Prostate gland (tissue), 2 donors: ENCODE data around the gene NDST3. TPM values are rescaled to one million over a fixed set of nuclear protein-coding genes. Genes with fewer than 3 reads are reported as not detected.
"Not testable (repeated sequence)": the region's sequence is repeated elsewhere in the genome, so short reads cannot be mapped to it uniquely, and the experiment has no call there.

Experiments used
- DNase-seq: peaks from one replicate; pipeline ENCODE4 v3.0.0-alpha.2; 2019; ENCODE audit warnings: low spot score
- H3K27ac ChIP-seq, 2 donors: fragments of 200-600 bp; sonication (generic); 2 replicates each; pipeline ENCODE4 v1.5.1; 2017 to 2019
- H3K27me3 ChIP-seq: fragments of 200-600 bp; sonication (generic); replicated peaks from 2 replicates; pipeline ENCODE4 v1.5.1; 2019; ENCODE audit not compliant: insufficient read depth
- H3K36me3 ChIP-seq, 2 donors: fragments of 200-600 bp; sonication (generic); 1 replicate in 1 of 2; 2 replicates in 1 of 2; pipeline versions ENCODE4 v1.5.1 to v1.8.1; 2017 to 2019
- H3K4me1 ChIP-seq: fragments of 200-600 bp; sonication (generic); replicated peaks from 2 replicates; pipeline ENCODE4 v1.5.1; 2019
- H3K4me3 ChIP-seq, 2 donors: fragments of 200-600 bp; sonication (generic); 2 replicates each; pipeline ENCODE4 v1.5.1; 2017 to 2019
- H3K9me3 ChIP-seq: fragments of 200-600 bp; sonication (generic); 2 replicates; pipeline ENCODE4 v1.5.1; 2017
- CTCF ChIP-seq, 4 experiments: fragments of 200-600 bp in 2 of 4; fragments of 450-650 bp in 2 of 4; sonication (generic) in 2 of 4; IDR thresholded peaks; 1 replicate in 3 of 4; 2 replicates in 1 of 4; pipeline ENCODE4 v1.5.1; 2016 to 2019; ENCODE audit warnings: antibody characterized with exemption in 4 of 4, mild to moderate bottlenecking in 2 of 4, moderate library complexity in 2 of 4
- POLR2A ChIP-seq: fragments of 450-650 bp; IDR thresholded peaks from one replicate; pipeline ENCODE4 v1.6.1; 2016; ENCODE audit warnings: antibody characterized with exemption, mild to moderate bottlenecking
- POLR2AphosphoS5 ChIP-seq: sonication (generic); formaldehyde crosslinking; IDR thresholded peaks from one replicate; pipeline ENCODE4 v1.6.1; 2017; ENCODE audit warnings: antibody characterized with exemption
- WGBS: methylation state at CpG from one replicate; pipeline ENCODE4 v1.1.5; 2018; 5-methylcytosine and 5-hydroxymethylcytosine counted together
- intact Hi-C: fragments of 100-400 bp; cut with DNase I; formaldehyde crosslinking; loops from one replicate; pipeline ENCODE4 v1.14.2; 2022
- small RNA-seq, 2 donors: library from RNA; depleted of rRNA; stranded (forward); fragments of <200 nt; gene quantifications; one replicate each; pipeline ENCODE3, GENCODE V24; 2016
- total RNA-seq, 2 donors: library from RNA; depleted of rRNA; stranded (reverse); fragments of >200 nt; gene quantifications; one replicate each; pipeline ENCODE4 v1.1.0, GENCODE V29; 2016

Gene NDST3
- total RNA-seq, 2 donors from 2014 or later, result 0.05 TPM; not detected in 1

- intact Hi-C loops, result no loop called here
- no peaks in the 10 kb centered on the region for H3K4me1 ChIP-seq
- no peaks in the 10 kb centered on the region for H3K36me3 ChIP-seq
- WGBS, result 53% methylated on average over 1 of the region's 1 CpG
- H3K27me3 ChIP-seq, result no peaks in the 10 kb centered on the region
- no peaks in the 10 kb centered on the region for H3K9me3 ChIP-seq
- TF ChIP-seq POLR2AphosphoS5, result no peak
- TF ChIP-seq POLR2A, result no peak
- TF ChIP-seq CTCF (IDR thresholded peaks at IDR 0.05), result no peak
- no peak for DNase-seq
- H3K4me3 ChIP-seq, result no peak overlapping the region
- H3K27ac ChIP-seq, result no peak overlapping the region
These were observed 262.4 kb downstream of the NDST3 start for GRCh38 chr4:118296729-118297128.

- H3K4me1 ChIP-seq, DNase-seq, H3K36me3 ChIP-seq, intact Hi-C loops, H3K4me3 ChIP-seq, H3K27ac ChIP-seq, H3K27me3 ChIP-seq, H3K9me3 ChIP-seq: not testable (repeated sequence)
- WGBS, result 97% methylated on average over 6 of the region's 6 CpGs
These were observed 265.3 kb downstream of the NDST3 start for GRCh38 chr4:118299619-118300018.

GRCh38 chr4:118307643-118308042 is 273.4 kb downstream of the NDST3 start:
- intact Hi-C loops, result no loop called here
- no peak overlapping the region for H3K4me3 ChIP-seq
- H3K9me3 ChIP-seq, result no peaks in the 10 kb centered on the region
- H3K27ac ChIP-seq, result no peak overlapping the region
- no peaks in the 10 kb centered on the region for H3K4me1 ChIP-seq
- WGBS, result 42% methylated on average over 2 of the region's 2 CpGs
- TF ChIP-seq POLR2AphosphoS5, result no peak
- no peak for DNase-seq
- no peaks in the 10 kb centered on the region for H3K27me3 ChIP-seq
- no peaks in the 10 kb centered on the region for H3K36me3 ChIP-seq

Small RNA genes lying within 50 kb of the gene (small RNA-seq; reads per million reads assigned to genes)
- gene SNORA24, result 0 reads per million in 2 donors
